NCI-H345 treated with DMSO at 0.1 percent for 48 hours (cell line): ENCODE results near the gene TIAM2.

Experiments
- DNase-seq: peaks from one replicate; lab custom pipeline; 2025; ENCODE audit not compliant: unreplicated experiment; lab: John Stamatoyannopoulos, UW

The TIAM2 gene

GRCh38 chr6:155123520-155123919 is 128.4 kb downstream of the TIAM2 start:
- DNase-seq = no peak

- no peak for DNase-seq
These were observed 130.8 kb downstream of the TIAM2 start for GRCh38 chr6:155125906-155126305.

- DNase-seq = no peak
These were observed 131.8 kb downstream of the TIAM2 start for GRCh38 chr6:155126727-155127439.

- DNase-seq = no peak
These were observed 133.9 kb downstream of the TIAM2 start for GRCh38 chr6:155128977-155129376.

- DNase-seq = no peak
These were observed 134.6 kb downstream of the TIAM2 start for GRCh38 chr6:155129744-155130143.

GRCh38 chr6:155130161-155130853 is 135.2 kb downstream of the TIAM2 start:
- DNase-seq = no peak

GRCh38 chr6:155132617-155133016 is 137.5 kb downstream of the TIAM2 start:
- no peak for DNase-seq

- no peak for DNase-seq
These were observed 145.9 kb downstream of the TIAM2 start for GRCh38 chr6:155141002-155141401.

- DNase-seq = no peak
These were observed 146.4 kb downstream of the TIAM2 start for GRCh38 chr6:155141512-155141911.

GRCh38 chr6:155142168-155143028 is 147.3 kb downstream of the TIAM2 start:
- no peak for DNase-seq

GRCh38 chr6:155143029-155143577 is 148.0 kb downstream of the TIAM2 start:
- DNase-seq = no peak

GRCh38 chr6:155143578-155144106 is 148.5 kb downstream of the TIAM2 start:
- DNase-seq = no peak

GRCh38 chr6:155146205-155146604 is 151.1 kb downstream of the TIAM2 start:
- no peak for DNase-seq

- DNase-seq = no peak
These were observed 153.0 kb downstream of the TIAM2 start for GRCh38 chr6:155147958-155148663.

GRCh38 chr6:155150967-155151671 is 156.0 kb downstream of the TIAM2 start:
- DNase-seq = no peak

- DNase-seq = no peak
These were observed 157.3 kb downstream of the TIAM2 start for GRCh38 chr6:155152211-155153076.

- DNase-seq = no peak
These were observed 159.2 kb downstream of the TIAM2 start for GRCh38 chr6:155154158-155154830.

- DNase-seq = no peak
These were observed 160.8 kb downstream of the TIAM2 start for GRCh38 chr6:155155787-155156447.
